Measurements from ENCODE around the gene ATXN1L. TPM values are rescaled to one million over a fixed set of nuclear protein-coding genes. Genes with fewer than 3 reads are reported as not detected.

ATXN1L gene
- polyA plus RNA-seq, 1 of the 3 experiments (the other 2 are of a cell fraction), result 8.0 TPM

GRCh38 chr16:71847096-71847495 lies 1.3 kb downstream of the ATXN1L start:
- H3K36me3 ChIP-seq (replicated peaks in 1 of 2; ENCODE audit: control insufficient read depth in 1 of 2, insufficient read depth in 2 of 2, low read length in 1 of 2), result peaks cover 21 to 40% of the 10 kb centered on the region in 2 experiments
- H3K9ac ChIP-seq, result peak overlapping the region; percentile 82
- no peak overlapping the region for H3K27ac ChIP-seq (ENCODE audit: low read depth in 2 of 2, low read length in 1 of 2)
- DNase-seq, result no peak
- peaks cover 42% of the 10 kb centered on the region for H3K79me2 ChIP-seq (ENCODE audit: insufficient read depth)
- H3K4me3 ChIP-seq (ENCODE audit: low read depth in 2 of 2, low read length in 1 of 2), result peak overlapping the region; percentile 91 to 95
- H3K9me2 ChIP-seq, result no peaks in the 10 kb centered on the region
- peaks cover 0 to 7% of the 10 kb centered on the region in 2 experiments; a peak in 2 of 4 replicates for H3K4me1 ChIP-seq (ENCODE audit: control insufficient read depth in 1 of 2, insufficient read depth in 2 of 2, low read depth in 1 of 2, low read length in 1 of 2)
- peak overlapping the region; percentile 96 for H3K4me2 ChIP-seq
- no peak for TF ChIP-seq RFX5 (IDR thresholded peaks at IDR 0.05; ENCODE audit: low read length)
- TF ChIP-seq FOSL2 (IDR thresholded peaks at IDR 0.05; ENCODE audit: borderline replicate concordance, low read depth), result no peak
- no peak for TF ChIP-seq USF2 (IDR thresholded peaks at IDR 0.05; ENCODE audit: borderline replicate concordance, low read depth, low read length)
- TF ChIP-seq CTCF (IDR thresholded peaks at IDR 0.05), result no peak
- TF ChIP-seq POLR2AphosphoS5 (IDR thresholded peaks at IDR 0.05; ENCODE audit: low read depth, low read length), result no peak
- TF ChIP-seq YY1 (IDR thresholded peaks at IDR 0.05; ENCODE audit: low read depth), result no peak
- TF ChIP-seq RCOR1 (IDR thresholded peaks at IDR 0.05; ENCODE audit: low read length), result no peak
- TF ChIP-seq SMC3 (IDR thresholded peaks at IDR 0.05; ENCODE audit: low read depth, low read length), result no peak
- TF ChIP-seq ELF1 (IDR thresholded peaks at IDR 0.05), result no peak
- no peak for TF ChIP-seq NRF1 (IDR thresholded peaks at IDR 0.05; ENCODE audit: low read depth, low read length)
- TF ChIP-seq EZH2phosphoT487 (IDR thresholded peaks at IDR 0.05; ENCODE audit: borderline replicate concordance, low read depth), result no peak
- TF ChIP-seq MAX (IDR thresholded peaks at IDR 0.05; ENCODE audit: low read depth), result no peak
- no peak for TF ChIP-seq JUND (IDR thresholded peaks at IDR 0.05)
- no peak for TF ChIP-seq GATA2 (CRISPR knock-in tag; IDR thresholded peaks at IDR 0.05)
- no peak for TF ChIP-seq TAF1 (IDR thresholded peaks at IDR 0.05; ENCODE audit: borderline replicate concordance, low read depth, low read length)
- no peak for TF ChIP-seq NFIC (IDR thresholded peaks at IDR 0.05; ENCODE audit: borderline replicate concordance)
- no peak for TF ChIP-seq FOXJ3 (CRISPR knock-in tag; IDR thresholded peaks at IDR 0.05)
- TF ChIP-seq USF1 (IDR thresholded peaks at IDR 0.05; ENCODE audit: borderline replicate concordance, low read depth), result no peak
- no peak for TF ChIP-seq MXI1 (IDR thresholded peaks at IDR 0.05; ENCODE audit: low read depth, low read length)
- TF ChIP-seq REST (IDR thresholded peaks at IDR 0.05; ENCODE audit: low read depth, low read length), result no peak
- H3K27me3 ChIP-seq (ENCODE audit: insufficient read depth), result no peaks in the 10 kb centered on the region
- ChIA-PET POLR2A (no interaction called here), CTCF (interaction anchor here (4.0 kb wide), 1 partner anchor 35 kb away, joined by 17 read pairs; no protein-coding TSS in a partner anchor)
- H3F3A ChIP-seq (replicated peaks; ENCODE audit: insufficient read depth), result peaks cover 11% of the 10 kb centered on the region
- H3K9me3 ChIP-seq, result no peaks in the 10 kb centered on the region
- WGBS (ENCODE audit: low lambda C conversion rate), result 65% methylated on average over 3 of the region's 3 CpGs
- H2AFZ ChIP-seq (ENCODE audit: low read depth), result no peak overlapping the region
- peaks cover 19% of the 10 kb centered on the region; the same call in 1 of the 2 replicates for H4K20me1 ChIP-seq (ENCODE audit: insufficient read depth)

Measured in SK-N-SH (cell line).